HG03039 (cell line): ENCODE data around the gene LRFN4.
A peak's percentile ranks its signal among the peaks of the same experiment; 100 is the strongest.

Source experiments
- ATAC-seq: cut with Tn5 transposase; IDR thresholded peaks from one replicate; pipeline ENCODE4 v1.9.1; 2021; ENCODE audit warnings: mild to moderate bottlenecking, moderate library complexity; ENCODE audit not compliant: unreplicated experiment

The LRFN4 gene

GRCh38 chr11:66887526-66887925, 30.7 kb downstream of the LRFN4 start:
- ATAC-seq, result no peak

- no peak for ATAC-seq
Observed at GRCh38 chr11:66888282-66888681, 31.4 kb downstream of the LRFN4 start.

GRCh38 chr11:66889960-66890359, 33.1 kb downstream of the LRFN4 start:
- ATAC-seq, result no peak

GRCh38 chr11:66891851-66892660, 35.2 kb downstream of the LRFN4 start:
- peak; percentile 83 for ATAC-seq

- ATAC-seq, result no peak
Observed at GRCh38 chr11:66892911-66893310, 36.0 kb downstream of the LRFN4 start.

GRCh38 chr11:66894141-66894540, 37.3 kb downstream of the LRFN4 start:
- no peak for ATAC-seq

GRCh38 chr11:66901964-66902390, 45.1 kb downstream of the LRFN4 start:
- ATAC-seq, result no peak

- ATAC-seq, result no peak
Observed at GRCh38 chr11:66902486-66903177, 45.8 kb downstream of the LRFN4 start.

- ATAC-seq, result no peak
Observed at GRCh38 chr11:66904055-66904454, 47.2 kb downstream of the LRFN4 start.

GRCh38 chr11:66904561-66904960, 47.7 kb downstream of the LRFN4 start:
- no peak for ATAC-seq

- no peak for ATAC-seq
Observed at GRCh38 chr11:66904981-66905521, 48.2 kb downstream of the LRFN4 start.

- ATAC-seq, result no peak
Observed at GRCh38 chr11:66905631-66906030, 48.8 kb downstream of the LRFN4 start.

- no peak for ATAC-seq
Observed at GRCh38 chr11:66906061-66906733, 49.3 kb downstream of the LRFN4 start.

GRCh38 chr11:66907751-66908630, 51.1 kb downstream of the LRFN4 start:
- ATAC-seq, result no peak

- ATAC-seq, result no peak
Observed at GRCh38 chr11:66909181-66909580, 52.3 kb downstream of the LRFN4 start.

GRCh38 chr11:66910016-66910415, 53.2 kb downstream of the LRFN4 start:
- no peak for ATAC-seq
